Smooth muscle cell (in vitro differentiated cells): ENCODE data around the gene SLC6A6. TPM values are rescaled to one million over a fixed set of nuclear protein-coding genes. Genes with fewer than 3 reads are reported as not detected.

Source experiments
- DNase-seq: peaks from one replicate; lab custom pipeline; 2025; ENCODE audit not compliant: unreplicated experiment; lab: John Stamatoyannopoulos, UW
- H2AFZ ChIP-seq: fragments of 200-600 bp; sonication (generic); 2 replicates; pipeline ENCODE4 v1.6.0; 2016; ENCODE audit warnings: antibody characterized with exemption, low read depth, mild to moderate bottlenecking
- H3F3A ChIP-seq: fragments of 200-600 bp; sonication (generic); 2 replicates; pipeline ENCODE4 v1.6.0; 2017; ENCODE audit warnings: antibody characterized with exemption, low read depth
- H3K27ac ChIP-seq: fragments of 200-600 bp; sonication (generic); 2 replicates; pipeline ENCODE4 v1.5.1; 2016; ENCODE audit warnings: low read depth, mild to moderate bottlenecking
- H3K27me3 ChIP-seq: fragments of 200-600 bp; sonication (generic); 2 replicates; pipeline ENCODE4 v1.6.1; 2016; ENCODE audit warnings: low read depth, mild to moderate bottlenecking
- H3K36me3 ChIP-seq: fragments of 200-600 bp; sonication (generic); 2 replicates; pipeline ENCODE4 v1.5.1; 2016; ENCODE audit warnings: low read depth
- H3K4me1 ChIP-seq: fragments of 200-600 bp; sonication (generic); 2 replicates; pipeline ENCODE4 v1.5.1; 2016; ENCODE audit warnings: low read depth
- H3K4me2 ChIP-seq: fragments of 200-600 bp; sonication (generic); 2 replicates; pipeline ENCODE4 v1.6.0; 2016; ENCODE audit warnings: mild to moderate bottlenecking
- H3K4me3 ChIP-seq: fragments of 200-600 bp; sonication (generic); 2 replicates; pipeline ENCODE4 v1.5.1; 2016; ENCODE audit warnings: mild to moderate bottlenecking
- H3K79me2 ChIP-seq: fragments of 200-600 bp; sonication (generic); 2 replicates; pipeline ENCODE4 v1.6.0; 2016; ENCODE audit warnings: low read depth, mild to moderate bottlenecking
- H3K9ac ChIP-seq: fragments of 200-600 bp; sonication (generic); 2 replicates; pipeline ENCODE4 v1.6.0; 2016; ENCODE audit warnings: low read depth
- H3K9me3 ChIP-seq: fragments of 200-600 bp; sonication (generic); replicated peaks from 2 replicates; pipeline ENCODE4 v1.5.1; 2016; ENCODE audit warnings: low read depth
- H4K20me1 ChIP-seq: fragments of 200-600 bp; sonication (generic); 2 replicates; pipeline ENCODE4 v1.6.0; 2016; ENCODE audit warnings: low read depth
- CTCF ChIP-seq: fragments of 200-600 bp; sonication (generic); IDR thresholded peaks from 2 replicates; pipeline ENCODE4 v1.5.1; 2017; ENCODE audit warnings: borderline replicate concordance, mild to moderate bottlenecking, antibody characterized with exemption; ENCODE audit not compliant: insufficient read depth, poor library complexity, severe bottlenecking
- WGBS: methylation state at CpG from one replicate; pipeline ENCODE4 v1.1.7; 2016; ENCODE audit warnings: low lambda C conversion rate; 5-methylcytosine and 5-hydroxymethylcytosine counted together
- polyA plus RNA-seq: library from polyadenylated mRNA; unstranded; fragments of >200 nt; fragmentation: Nextera tagmentation; extraction: Ambion mirVana; gene quantifications from 2 replicates; pipeline ENCODE4 v1.2.1, GENCODE V29; 2016
- total RNA-seq: library from RNA; depleted of rRNA; stranded (reverse); fragments of >200 nt; gene quantifications from 2 replicates; pipeline ENCODE4 v1.2.3, GENCODE V29; 2014

The SLC6A6 gene
- total and polyA plus RNA-seq, 2 experiments from 2014 or later, result 9.4 to 11.7 TPM

DNA sequence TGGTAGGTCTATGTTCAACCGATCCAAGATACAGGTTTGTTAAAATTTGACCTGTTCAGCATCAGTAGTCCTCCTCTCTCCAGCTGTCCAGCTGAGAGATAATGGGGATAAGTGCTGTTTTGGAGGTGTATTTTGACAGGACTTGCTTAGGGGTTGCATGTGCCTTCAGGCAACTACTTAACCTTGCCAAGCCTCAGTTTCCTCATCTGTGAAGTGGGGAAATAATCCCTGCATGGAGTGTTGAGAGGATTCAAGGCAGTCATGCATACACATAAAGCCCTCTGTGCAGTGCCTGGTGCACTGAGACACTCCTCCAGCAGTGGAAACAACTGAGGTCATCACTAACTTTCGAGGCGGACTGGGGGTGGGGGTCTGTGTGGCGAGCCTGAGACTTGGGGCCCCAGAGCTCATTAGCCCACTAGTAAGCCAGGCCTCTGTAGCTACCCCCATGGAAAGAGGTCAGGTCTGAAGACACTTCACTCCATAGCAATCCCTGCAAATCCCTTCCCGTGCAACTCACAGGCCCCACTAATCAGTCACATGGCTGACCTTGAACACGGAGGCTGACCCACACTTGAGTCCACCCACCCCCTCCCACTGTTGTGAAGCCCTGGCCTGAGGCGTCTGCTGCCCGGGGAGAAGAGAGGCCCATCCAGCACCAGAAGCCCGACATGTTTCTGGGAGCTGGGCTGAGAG, 25.9 kb upstream of the SLC6A6 start:
- TF ChIP-seq CTCF, result no peak
- no peak overlapping the region for H3K4me2 ChIP-seq
- H3K79me2 ChIP-seq, result no peaks in the 10 kb centered on the region
- no peak overlapping the region for H3K9ac ChIP-seq
- H3K4me3 ChIP-seq, result no peak overlapping the region
- no peaks in the 10 kb centered on the region for H3F3A ChIP-seq
- no peak overlapping the region for H3K27ac ChIP-seq
- H3K4me1 ChIP-seq, result peaks cover 7% of the 10 kb centered on the region
- no peaks in the 10 kb centered on the region for H3K36me3 ChIP-seq
- no peaks in the 10 kb centered on the region for H3K27me3 ChIP-seq
- H3K9me3 ChIP-seq, result no peaks in the 10 kb centered on the region
- no peak overlapping the region for H2AFZ ChIP-seq
- 60% methylated on average over 9 of the region's 9 CpGs for WGBS
- DNase-seq, result no peak
- no peaks in the 10 kb centered on the region for H4K20me1 ChIP-seq

- H3K36me3 ChIP-seq, result no peaks in the 10 kb centered on the region
- TF ChIP-seq CTCF, result no peak
- no peak overlapping the region for H3K4me2 ChIP-seq
- no peaks in the 10 kb centered on the region for H3K79me2 ChIP-seq
- no peak for DNase-seq
- no peak overlapping the region for H3K9ac ChIP-seq
- no peaks in the 10 kb centered on the region for H3K27me3 ChIP-seq
- no peak overlapping the region for H3K27ac ChIP-seq
- no peaks in the 10 kb centered on the region for H4K20me1 ChIP-seq
- WGBS, result 98% methylated on average over 6 of the region's 6 CpGs
- no peaks in the 10 kb centered on the region for H3K9me3 ChIP-seq
- H2AFZ ChIP-seq, result no peak overlapping the region
- no peaks in the 10 kb centered on the region for H3F3A ChIP-seq
- no peak overlapping the region for H3K4me3 ChIP-seq
- peaks cover 7% of the 10 kb centered on the region for H3K4me1 ChIP-seq
Measured at GRCh38 chr3:14377044-14377837, 25.2 kb upstream of the SLC6A6 start.

DNA sequence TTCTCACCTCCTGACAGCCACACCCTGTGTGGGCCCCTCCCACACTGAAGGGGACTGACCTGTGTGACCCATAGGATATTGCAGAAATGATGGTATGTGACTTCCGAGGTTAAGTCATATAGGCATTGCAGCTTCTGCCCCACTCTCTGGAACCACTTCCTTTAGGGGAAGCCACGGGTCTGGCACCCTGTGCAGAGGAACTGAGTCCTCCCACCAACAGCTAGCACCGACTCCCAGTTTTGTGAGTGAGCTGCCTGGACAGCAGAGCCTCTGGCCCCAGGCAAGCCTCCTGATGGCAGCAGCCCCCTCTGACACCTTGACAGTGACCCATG, 24.6 kb upstream of the SLC6A6 start:
- H4K20me1 ChIP-seq, result no peaks in the 10 kb centered on the region
- 90% methylated on average over 3 of the region's 3 CpGs for WGBS
- TF ChIP-seq CTCF, result no peak
- H3K4me2 ChIP-seq, result no peak overlapping the region
- no peaks in the 10 kb centered on the region for H3K9me3 ChIP-seq
- no peaks in the 10 kb centered on the region for H3K27me3 ChIP-seq
- no peaks in the 10 kb centered on the region for H3K36me3 ChIP-seq
- no peak overlapping the region for H3K9ac ChIP-seq
- no peak for DNase-seq
- no peak overlapping the region for H3K4me3 ChIP-seq
- H3K4me1 ChIP-seq, result peaks cover 7% of the 10 kb centered on the region
- no peaks in the 10 kb centered on the region for H3K79me2 ChIP-seq
- H3K27ac ChIP-seq, result no peak overlapping the region
- no peaks in the 10 kb centered on the region for H3F3A ChIP-seq
- no peak overlapping the region for H2AFZ ChIP-seq
